OCI-LY3 (cell line): Measurements from ENCODE around the gene POTEC.
"Not testable (repeated sequence)": the region's sequence is repeated elsewhere in the genome, so short reads cannot be mapped to it uniquely, and the experiment has no call there.

Experiments used
- H2AFZ ChIP-seq: fragments of 200-600, 300-600 bp; shearing (Covaris generic); 2 replicates; pipeline ENCODE4 v1.6.0; 2014; ENCODE audit warnings: antibody characterized with exemption, low read depth, low read length
- H3K27ac ChIP-seq: fragments of 200-600, 300-600 bp; sonication (generic); 2 replicates; pipeline ENCODE4 v1.5.1; 2014; ENCODE audit warnings: mild to moderate bottlenecking, low read length, moderate library complexity, mixed read lengths
- H3K27me3 ChIP-seq: fragments of 200-600, 300-600 bp; sonication (generic); 2 replicates; pipeline ENCODE4 v1.6.1; 2014; ENCODE audit warnings: low read depth, low read length, mixed read lengths
- H3K36me3 ChIP-seq: fragments of 200-600, 300-600 bp; sonication (generic); replicated peaks from 2 replicates; pipeline ENCODE3; 2014; ENCODE audit warnings: low read depth, low read length, mixed read lengths
- H3K4me1 ChIP-seq: fragments of 300-600, 200-600 bp; sonication (generic); 2 replicates; pipeline ENCODE4 v1.6.1; 2014; ENCODE audit warnings: low read length, mixed read lengths
- H3K4me2 ChIP-seq: fragments of 200-600, 300-600 bp; sonication (generic); 2 replicates; pipeline ENCODE4 v1.6.1; 2014; ENCODE audit warnings: low read length, mixed read lengths
- H3K4me3 ChIP-seq: fragments of 300-600, 200-600 bp; sonication (generic); 2 replicates; pipeline ENCODE4 v1.5.1; 2014; ENCODE audit warnings: antibody characterized with exemption, mild to moderate bottlenecking, low read length, moderate library complexity
- H3K79me2 ChIP-seq: fragments of 300-600, 200-600 bp; shearing (Covaris generic); 2 replicates; pipeline ENCODE4 v1.6.1; 2014; ENCODE audit warnings: mild to moderate bottlenecking, low read length, mixed read lengths
- H3K9ac ChIP-seq: fragments of 300-600, 200-600 bp; shearing (Covaris generic); 2 replicates; pipeline ENCODE4 v1.6.0; 2014; ENCODE audit warnings: mild to moderate bottlenecking, low read length, moderate library complexity
- H3K9me3 ChIP-seq: fragments of 200-600, 300-600 bp; shearing (Covaris generic); 2 replicates; pipeline ENCODE4 v1.6.1; 2014; ENCODE audit warnings: low read length, mixed read lengths; ENCODE audit not compliant: insufficient read depth
- H4K20me1 ChIP-seq: fragments of 200-600, 300-600 bp; sonication (generic); 2 replicates; pipeline ENCODE4 v1.6.1; 2016; ENCODE audit warnings: low read length, mixed read lengths; ENCODE audit not compliant: insufficient read depth

POTEC gene

GRCh38 chr18:14465989-14466388 is 77.4 kb downstream of the POTEC start:
- not testable (repeated sequence) for H3K4me2 ChIP-seq, H2AFZ ChIP-seq, H3K27ac ChIP-seq, H3K9ac ChIP-seq, H3K27me3 ChIP-seq, H3K9me3 ChIP-seq, H3K4me3 ChIP-seq, H4K20me1 ChIP-seq, H3K36me3 ChIP-seq, H3K4me1 ChIP-seq, H3K79me2 ChIP-seq
